Stimulated activated CD4-positive, alpha-beta T cell treated with anti-CD3 and anti-CD28 coated beads, Interleukin-15, amount 100 ng/mL, for 24 hours (primary cell): ENCODE measurements around the gene THAP11.

Source experiments
- DNase-seq: peaks from one replicate; pipeline ENCODE4 v3.0.0-alpha.2; 2020

The THAP11 gene

DNA sequence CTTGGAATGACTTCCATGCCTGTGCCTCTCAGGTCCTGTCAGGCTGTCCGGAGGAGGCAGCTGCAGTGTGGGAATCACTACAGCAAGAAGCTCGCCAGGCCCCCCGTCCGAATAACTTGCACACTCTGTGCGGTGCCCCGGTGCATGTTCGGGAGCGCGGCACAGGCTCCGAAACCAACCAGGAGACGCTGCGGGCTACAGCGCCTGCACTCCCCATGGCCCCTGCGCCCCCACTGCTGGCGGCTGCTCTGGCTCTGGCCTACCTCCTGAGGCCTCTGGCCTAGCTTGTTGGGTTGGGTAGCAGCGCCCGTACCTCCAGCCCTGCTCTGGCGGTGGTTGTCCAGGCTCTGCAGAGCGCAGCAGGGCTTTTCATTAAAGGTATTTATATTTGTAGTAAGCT is 43.9 kb downstream of the THAP11 start:
- no peak for DNase-seq

GRCh38 chr16:67886387-67886786 is 44.3 kb downstream of the THAP11 start:
- DNase-seq = no peak

DNA sequence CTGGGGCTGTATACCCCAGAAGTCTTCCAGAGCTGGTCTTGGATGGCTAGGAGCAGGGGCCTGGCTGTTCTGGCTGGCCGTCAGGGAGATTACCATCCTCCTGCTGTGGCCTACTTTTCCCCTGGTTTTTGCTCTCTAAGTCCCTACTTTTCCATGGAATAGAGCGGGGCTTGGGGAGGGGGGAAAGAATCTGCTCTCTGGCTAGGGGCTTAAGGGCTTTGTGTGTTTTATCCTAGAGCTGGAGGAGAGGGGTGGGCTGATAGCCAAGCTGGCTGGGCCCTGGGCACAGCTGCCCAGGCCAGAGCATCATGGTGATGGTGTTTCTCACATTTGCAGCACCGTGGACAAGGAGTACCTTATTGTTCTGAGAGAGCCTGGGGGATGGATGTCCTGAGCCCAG is 46.2 kb downstream of the THAP11 start:
- no peak for DNase-seq

- no peak for DNase-seq
Observed at GRCh38 chr16:67892375-67892774, 50.3 kb downstream of the THAP11 start.

DNA sequence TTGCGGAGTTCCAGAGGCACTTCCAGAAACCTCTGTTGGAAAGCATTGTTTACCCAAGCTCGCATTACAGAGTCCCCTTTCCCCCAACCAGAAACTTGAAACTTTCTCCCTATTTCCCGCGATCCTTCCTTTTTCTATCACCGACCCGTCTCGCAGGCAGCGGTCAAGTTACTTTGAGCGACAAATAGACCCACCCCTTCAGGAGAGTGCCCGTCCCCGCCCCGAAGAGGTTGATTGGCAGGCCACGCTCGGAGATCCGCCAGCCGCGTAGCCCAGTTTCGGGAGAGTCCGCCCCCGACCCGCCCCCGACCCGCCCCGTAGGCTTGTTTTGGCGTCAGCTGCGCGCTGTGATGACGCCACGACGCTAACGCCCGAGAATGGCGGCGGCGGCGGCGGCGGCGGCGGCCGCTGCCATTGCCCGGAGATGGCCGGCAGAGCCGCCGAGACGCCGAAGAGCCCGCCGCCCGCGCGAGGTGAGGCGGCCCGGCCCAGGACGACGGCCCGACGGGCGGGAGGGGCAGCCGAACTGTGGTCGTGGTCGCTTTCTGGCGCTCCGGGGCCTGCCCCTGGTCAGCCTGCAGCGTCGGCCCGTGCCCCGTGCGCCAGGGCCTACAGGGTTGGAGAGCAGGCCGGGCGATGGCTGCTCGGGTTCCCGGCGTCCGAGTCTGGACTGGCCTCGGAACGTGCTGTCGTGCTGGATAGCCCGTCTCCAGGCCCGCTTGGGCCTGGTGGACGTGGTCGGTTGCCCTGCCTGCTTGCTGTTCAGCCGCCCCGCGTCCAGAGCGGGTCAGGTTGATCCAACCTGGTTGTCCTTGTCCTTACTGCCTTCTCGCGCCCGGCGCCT is 51.0 kb downstream of the THAP11 start, which contains the start of gene PSKH1:
TSS of gene PSKH1 (plus strand) at position 356 of the 844 bp plus-strand sequence. CDS start 15,496 bp downstream, outside the sequence.
- DNase-seq = peak; percentile 97
